K562 (cell line): ENCODE measurements around the gene DNAAF3. TPM values are rescaled to one million over a fixed set of nuclear protein-coding genes. Genes with fewer than 3 reads are reported as not detected.

Source experiments
- ATAC-seq: fragments of 200-7000 bp; cut with Tn5 transposase; 3 replicates; pipeline ENCODE4 v1.9.1; 2020; ENCODE audit warnings: moderate library complexity
- BruUV-seq: library from RNA; stranded (reverse); fragments of 400-500 nt; replicated peaks from 2 replicates; lab custom pipeline; 2021; lab: Mats Ljungman, UMichigan
- CTCF ChIA-PET: fragments of 300-600 bp; formaldehyde crosslinking; extraction: SDS; loops from one replicate; lab custom pipeline; 2021; ENCODE audit warnings: low intra/inter-chr PET ratio; lab: Yijun Ruan, JAX
- POLR2A ChIA-PET: fragments of 300-600, 350-650 bp; sonication (Branson Sonifier 250); formaldehyde crosslinking; extraction: SDS; loops from one replicate; lab custom pipeline; 2021; ENCODE audit warnings: antibody characterized with exemption, inconsistent platforms; lab: Yijun Ruan, JAX
- DNase-seq, 4 experiments: peaks; one replicate each; pipeline versions ENCODE4 v3.0.0 to v3.0.0-alpha.2; 2011 to 2018; ENCODE audit warnings: low spot score in 3 of 4, mixed read lengths in 3 of 4; ENCODE audit errors: extremely low read depth in 1 of 4
- FAIRE-seq: peaks from 2 replicates; lab custom pipeline; 2011; peaks lifted over from hg19 to GRCh38; lab: Jason Lieb, UNC
- H2AFZ ChIP-seq: 2 replicates; pipeline ENCODE4 v1.6.0; 2011; ENCODE audit warnings: low read depth, low read length, control low read depth, inconsistent platforms
- H3K27ac ChIP-seq: fragments of 200-600 bp; 3 replicates; pipeline ENCODE4 v1.8.0; 2011; ENCODE audit warnings: low read depth, mild to moderate bottlenecking, control low read depth, inconsistent platforms, low read length, moderate library complexity, mixed read lengths; ENCODE audit errors: extremely low read depth
- H3K27me3 ChIP-seq, 2 experiments: fragments of 300-600 bp in 1 of 2; 2 replicates in 1 of 2; 3 replicates in 1 of 2; pipeline versions ENCODE4 v1.6.0 to v1.8.0; 2011; ENCODE audit warnings: inconsistent platforms in 2 of 2, low read length in 2 of 2, mild to moderate bottlenecking in 1 of 2, mixed read lengths in 1 of 2, moderate library complexity in 1 of 2; ENCODE audit not compliant: control insufficient read depth in 2 of 2, insufficient read depth in 2 of 2
- H3K36me3 ChIP-seq: fragments of 300-600 bp; 3 replicates; pipeline ENCODE4 v1.8.0; 2011; ENCODE audit warnings: mild to moderate bottlenecking, low read length, inconsistent platforms; ENCODE audit not compliant: control insufficient read depth, insufficient read depth
- H3K4me1 ChIP-seq, 2 experiments: fragments of 200-600 bp in 1 of 2; replicated peaks in 1 of 2; 2 replicates in 1 of 2; 3 replicates in 1 of 2; pipeline versions ENCODE4 v1.5.1 to v1.8.0; 2011; ENCODE audit warnings: inconsistent platforms in 2 of 2, low read length in 2 of 2, mild to moderate bottlenecking in 1 of 2, mixed read lengths in 1 of 2, moderate library complexity in 1 of 2; ENCODE audit not compliant: control insufficient read depth in 2 of 2, insufficient read depth in 2 of 2
- H3K4me2 ChIP-seq: 2 replicates; pipeline ENCODE4 v1.6.1; 2011; ENCODE audit warnings: low read length, control low read depth, inconsistent platforms, mixed read lengths; ENCODE audit not compliant: insufficient read depth
- H3K4me3 ChIP-seq: fragments of 200-600 bp; sonication (generic), shearing (Covaris generic); 2 replicates; pipeline ENCODE4 v1.5.1; 2016; ENCODE audit warnings: control low read depth, inconsistent platforms
- H3K79me2 ChIP-seq: fragments of 200-600 bp; 3 replicates; pipeline ENCODE4 v1.8.0; 2011; ENCODE audit warnings: low read length, inconsistent platforms; ENCODE audit not compliant: control insufficient read depth, insufficient read depth
- H3K9ac ChIP-seq, 2 experiments: 2 replicates each; pipeline versions ENCODE4 v1.6.0 to v1.6.1; 2011; ENCODE audit warnings: low read depth in 2 of 2, low read length in 2 of 2, control low read depth in 1 of 2, inconsistent platforms in 1 of 2, mild to moderate bottlenecking in 1 of 2, mixed read lengths in 1 of 2; ENCODE audit not compliant: insufficient read depth in 1 of 2
- H3K9me1 ChIP-seq: one replicate; pipeline ENCODE4 v1.6.0; 2011; ENCODE audit warnings: inconsistent platforms, mild to moderate bottlenecking, low read length, moderate library complexity; ENCODE audit not compliant: control insufficient read depth, insufficient read depth
- H3K9me3 ChIP-seq: replicated peaks from 2 replicates; pipeline ENCODE4 v1.5.1; 2011; ENCODE audit warnings: low read depth, low read length, inconsistent platforms; ENCODE audit not compliant: control insufficient read depth, insufficient read depth
- H4K20me1 ChIP-seq: replicated peaks from 2 replicates; pipeline ENCODE4 v1.6.1; 2011; ENCODE audit warnings: low read length, inconsistent platforms, mixed read lengths; ENCODE audit not compliant: control insufficient read depth, insufficient read depth
- ATF7 ChIP-seq: fragments of 450-650 bp; IDR thresholded peaks from 2 replicates; pipeline ENCODE4 v1.7.1; 2014; ENCODE audit warnings: mild to moderate bottlenecking, moderate library complexity
- BHLHE40 ChIP-seq: IDR thresholded peaks from 2 replicates; pipeline ENCODE4 v1.6.1; 2011; ENCODE audit warnings: low read length, improper control_type of control experiment
- BMI1 ChIP-seq: fragments of 150-350 bp; IDR thresholded peaks from 2 replicates; pipeline ENCODE4 v1.6.1; 2014; ENCODE audit warnings: low read length
- BRD4 ChIP-seq: fragments of 200-600 bp; sonication (generic); IDR thresholded peaks from 2 replicates; pipeline ENCODE4 v1.6.1; 2017; ENCODE audit warnings: inconsistent platforms
- CHD4 ChIP-seq: fragments of 200-600 bp; sonication (generic); IDR thresholded peaks from 3 replicates; pipeline ENCODE4 v1.6.1; 2012; ENCODE audit warnings: low read depth, mild to moderate bottlenecking, mixed read lengths, low read length, inconsistent platforms; ENCODE audit not compliant: insufficient read depth, insufficient replicate concordance, poor library complexity, severe bottlenecking
- COPS2 ChIP-seq: fragments of 450-650 bp; conservative IDR thresholded peaks from 2 replicates; pipeline ENCODE4 v1.6.1; 2016; ENCODE audit warnings: mild to moderate bottlenecking, moderate library complexity
- KAT2B ChIP-seq: IDR thresholded peaks from one replicate; pipeline ENCODE4 v1.6.1; 2012; ENCODE audit warnings: low read depth, mild to moderate bottlenecking, control low read depth, inconsistent platforms, low read length, moderate library complexity
- MXI1 ChIP-seq: IDR thresholded peaks from 2 replicates; pipeline ENCODE4 v1.6.1; 2011; ENCODE audit warnings: low read depth, mild to moderate bottlenecking, improper control_type of control experiment, low read length
- SRSF7 ChIP-seq: fragments of 200-400 bp; formaldehyde crosslinking; optimal IDR thresholded peaks from 2 replicates; pipeline ENCODE3; 2017; ENCODE audit warnings: mild to moderate bottlenecking, low read depth, low read length
- TGIF2 ChIP-seq: sonication (generic); formaldehyde crosslinking; IDR thresholded peaks from 2 replicates; pipeline ENCODE4 v1.8.1; 2022; ENCODE audit warnings: mild to moderate bottlenecking, missing genetic modification reagents, moderate library complexity
- U2AF1 ChIP-seq: fragments of 200-400 bp; formaldehyde crosslinking; optimal IDR thresholded peaks from 2 replicates; pipeline ENCODE3; 2017; ENCODE audit warnings: mild to moderate bottlenecking, low read depth, low read length, moderate library complexity
- ZNF584 ChIP-seq: fragments of 200-800 bp; sonication (Bioruptor generic); IDR thresholded peaks from 2 replicates; pipeline ENCODE4 v1.6.1; 2016; ENCODE audit warnings: low read depth, mild to moderate bottlenecking, missing genetic modification characterization, missing compliant biosample characterization
- WGBS: fragments of 100-300 bp; shearing (Covaris generic); methylation state at CpG from one replicate; pipeline ENCODE4 v1.1.6; 2016; ENCODE audit warnings: low coverage, mixed read lengths; ENCODE audit not compliant: insufficient coverage; ENCODE audit errors: missing lambda C conversion rate; 5-methylcytosine and 5-hydroxymethylcytosine counted together
- in situ Hi-C: fragments of 300-500 bp; cut with MboI; formaldehyde crosslinking; loops from 4 replicates; pipeline ENCODE4 v1.15.0; 2018; ENCODE audit warnings: inconsistent platforms, mixed read lengths
- intact Hi-C: fragments of 100-400 bp; cut with micrococcal nuclease; formaldehyde crosslinking; loops from 2 replicates; pipeline ENCODE4 v1.14.2; 2022
- polyA plus RNA-seq, 8 experiments: library from polyadenylated mRNA; depleted of rRNA in 4 of 8; stranded (reverse) in 5 of 8; unstranded in 3 of 8; fragments of >200 nt; fragmentation: Nextera tagmentation in 2 of 8; fragmentation: Illumina TruSeq in 1 of 8; extraction: Ambion mirVana in 2 of 8; extraction: Trizol in 1 of 8; gene quantifications; 2 replicates each; pipeline versions ENCODE4 v1.2.1 to v1.2.3, GENCODE V29; 2011 to 2014; ENCODE audit warnings: inconsistent platforms in 1 of 8, missing spikeins in 1 of 8
- total RNA-seq, 7 experiments: library from RNA; depleted of rRNA in 6 of 7; stranded (reverse); fragments of >200 nt in 6 of 7; fragmentation: Illumina TruSeq in 2 of 7; extraction: Trizol in 2 of 7; gene quantifications; 2 replicates each; pipeline versions ENCODE4 v1.2.1 to v1.2.3, GENCODE V29; 2011 to 2021; ENCODE audit warnings: low replicate concordance in 1 of 7
- TF ChIP-seq, protein P1 (sequence below): sonication (generic); formaldehyde crosslinking; IDR thresholded peaks from 2 replicates; pipeline ENCODE4 v1.8.0; 2023; ENCODE audit warnings: mild to moderate bottlenecking, missing genetic modification reagents
- TF ChIP-seq, protein P2 (sequence below): fragments of 200-800 bp; sonication (Bioruptor generic); IDR thresholded peaks from 2 replicates; pipeline ENCODE4 v1.6.1; 2017; ENCODE audit warnings: missing genetic modification characterization, missing compliant biosample characterization

DNAAF3 gene
- total and polyA plus RNA-seq, 9 of the 15 experiments (the other 6 are each of a cell fraction or from before 2014, with no cell fraction given) = 21.6 to 61.5 (median 43.0) TPM

DNA sequence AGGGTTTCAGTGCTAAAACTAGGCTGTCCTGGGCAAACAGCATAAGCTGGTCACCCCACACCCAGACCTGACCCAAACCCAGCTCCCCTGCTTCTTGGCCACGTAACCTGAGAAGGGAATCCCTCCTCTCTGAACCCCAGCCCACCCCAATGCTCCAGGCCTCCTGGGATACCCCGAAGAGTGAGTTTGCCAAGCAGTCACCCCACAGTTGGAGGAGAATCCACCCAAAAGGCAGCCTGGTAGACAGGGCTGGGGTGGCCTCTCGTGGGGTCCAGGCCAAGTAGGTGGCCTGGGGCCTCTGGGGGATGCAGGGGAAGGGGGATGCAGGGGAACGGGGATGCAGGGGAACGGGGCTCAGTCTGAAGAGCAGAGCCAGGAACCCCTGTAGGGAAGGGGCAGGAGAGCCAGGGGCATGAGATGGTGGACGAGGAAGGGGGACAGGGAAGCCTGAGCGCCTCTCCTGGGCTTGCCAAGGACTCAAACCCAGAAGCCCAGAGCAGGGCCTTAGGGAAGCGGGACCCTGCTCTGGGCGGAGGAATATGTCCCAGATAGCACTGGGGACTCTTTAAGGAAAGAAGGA, 51.8 kb downstream of the DNAAF3 start (continued):
- TF ChIP-seq, protein P1, sequence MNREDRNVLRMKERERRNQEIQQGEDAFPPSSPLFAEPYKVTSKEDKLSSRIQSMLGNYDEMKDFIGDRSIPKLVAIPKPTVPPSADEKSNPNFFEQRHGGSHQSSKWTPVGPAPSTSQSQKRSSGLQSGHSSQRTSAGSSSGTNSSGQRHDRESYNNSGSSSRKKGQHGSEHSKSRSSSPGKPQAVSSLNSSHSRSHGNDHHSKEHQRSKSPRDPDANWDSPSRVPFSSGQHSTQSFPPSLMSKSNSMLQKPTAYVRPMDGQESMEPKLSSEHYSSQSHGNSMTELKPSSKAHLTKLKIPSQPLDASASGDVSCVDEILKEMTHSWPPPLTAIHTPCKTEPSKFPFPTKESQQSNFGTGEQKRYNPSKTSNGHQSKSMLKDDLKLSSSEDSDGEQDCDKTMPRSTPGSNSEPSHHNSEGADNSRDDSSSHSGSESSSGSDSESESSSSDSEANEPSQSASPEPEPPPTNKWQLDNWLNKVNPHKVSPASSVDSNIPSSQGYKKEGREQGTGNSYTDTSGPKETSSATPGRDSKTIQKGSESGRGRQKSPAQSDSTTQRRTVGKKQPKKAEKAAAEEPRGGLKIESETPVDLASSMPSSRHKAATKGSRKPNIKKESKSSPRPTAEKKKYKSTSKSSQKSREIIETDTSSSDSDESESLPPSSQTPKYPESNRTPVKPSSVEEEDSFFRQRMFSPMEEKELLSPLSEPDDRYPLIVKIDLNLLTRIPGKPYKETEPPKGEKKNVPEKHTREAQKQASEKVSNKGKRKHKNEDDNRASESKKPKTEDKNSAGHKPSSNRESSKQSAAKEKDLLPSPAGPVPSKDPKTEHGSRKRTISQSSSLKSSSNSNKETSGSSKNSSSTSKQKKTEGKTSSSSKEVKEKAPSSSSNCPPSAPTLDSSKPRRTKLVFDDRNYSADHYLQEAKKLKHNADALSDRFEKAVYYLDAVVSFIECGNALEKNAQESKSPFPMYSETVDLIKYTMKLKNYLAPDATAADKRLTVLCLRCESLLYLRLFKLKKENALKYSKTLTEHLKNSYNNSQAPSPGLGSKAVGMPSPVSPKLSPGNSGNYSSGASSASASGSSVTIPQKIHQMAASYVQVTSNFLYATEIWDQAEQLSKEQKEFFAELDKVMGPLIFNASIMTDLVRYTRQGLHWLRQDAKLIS (CRISPR knock-in tag) = no peak
- TF ChIP-seq KAT2B = no peak
- TF ChIP-seq, all 486 proteins: peak for 0

DNA sequence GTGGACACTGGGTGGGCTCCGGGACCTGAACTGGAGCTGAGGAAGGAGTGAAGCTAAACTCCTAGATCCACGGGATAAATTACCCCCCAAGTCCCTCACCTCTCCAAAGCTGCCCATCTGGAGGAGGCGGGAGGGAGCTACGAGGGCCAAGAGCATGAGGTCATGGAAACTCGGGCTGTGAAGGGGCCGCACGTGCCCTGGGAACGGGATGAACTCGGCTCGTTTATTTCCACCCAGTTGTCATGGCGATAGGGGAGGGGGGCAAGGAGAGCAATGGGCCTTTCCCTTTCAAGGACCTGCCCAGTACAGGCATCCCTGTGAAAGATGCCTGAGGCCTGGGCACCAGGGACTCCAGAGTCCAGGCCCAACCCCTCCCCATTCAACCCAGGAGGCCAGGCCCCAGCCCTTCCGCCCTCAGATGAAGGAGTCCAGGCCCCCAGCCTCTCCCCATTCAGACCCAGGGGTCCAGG, 52.8 kb downstream of the DNAAF3 start:
- Histone ChIP-seq H3K9ac (peak overlapping the region in 1 of 2 experiments; percentile 81; a peak in 2 of 4 replicates), H3K4me3 (no peak overlapping the region), H3K27me3 (no peaks in the 10 kb centered on the region), H4K20me1 (peaks cover 33% of the 10 kb centered on the region), H3K4me2 (0 out of 2 replicates have a peak overlapping the region, but pooled peaks have one; percentile 4), H3K9me1 (peaks cover 4% of the 10 kb centered on the region), H3K27ac (peak overlapping the region; percentile 18; the same call in 2 of the 3 replicates), H2AFZ (no peak overlapping the region), H3K79me2 (peaks cover 67% of the 10 kb centered on the region), H3K9me3 (no peaks in the 10 kb centered on the region), H3K36me3 (peaks cover 53% of the 10 kb centered on the region; the same call in 2 of the 3 replicates), H3K4me1 (peaks cover 36 to 65% of the 10 kb centered on the region in 2 experiments)
- in situ Hi-C loops = no loop called here
- CTCF ChIA-PET = no interaction called here
- ATAC-seq (no peak), FAIRE-seq (no peak), DNase-seq (peak; percentile 41 to 59 (median 52))
- WGBS = 49% methylated on average over 10 of the region's 12 CpGs
- POLR2A ChIA-PET = interaction anchor here (0.6 to 0.7 kb wide), 2 partner anchors 79 to 89 kb away, joined by 3 to 4 read pairs; no protein-coding TSS in a partner anchor
- BruUV-seq = no TSS peak
- intact Hi-C loops = no loop called here
- TF ChIP-seq ZNF584 (CRISPR knock-in tag) (no peak), TGIF2 (CRISPR knock-in tag) (no peak), CHD4 (no peak), BRD4 (no peak), COPS2 (no peak), U2AF1 (no peak), BHLHE40 (peak; percentile 98), BMI1 (peak; percentile 61; the same call in 1 of the 2 replicates), MXI1 (0 out of 2 replicates have a peak, but pooled peaks have one; percentile 46), SRSF7 (no peak), ATF7 (peak; percentile 73; the same call in 1 of the 2 replicates)
- TF ChIP-seq, protein P2, sequence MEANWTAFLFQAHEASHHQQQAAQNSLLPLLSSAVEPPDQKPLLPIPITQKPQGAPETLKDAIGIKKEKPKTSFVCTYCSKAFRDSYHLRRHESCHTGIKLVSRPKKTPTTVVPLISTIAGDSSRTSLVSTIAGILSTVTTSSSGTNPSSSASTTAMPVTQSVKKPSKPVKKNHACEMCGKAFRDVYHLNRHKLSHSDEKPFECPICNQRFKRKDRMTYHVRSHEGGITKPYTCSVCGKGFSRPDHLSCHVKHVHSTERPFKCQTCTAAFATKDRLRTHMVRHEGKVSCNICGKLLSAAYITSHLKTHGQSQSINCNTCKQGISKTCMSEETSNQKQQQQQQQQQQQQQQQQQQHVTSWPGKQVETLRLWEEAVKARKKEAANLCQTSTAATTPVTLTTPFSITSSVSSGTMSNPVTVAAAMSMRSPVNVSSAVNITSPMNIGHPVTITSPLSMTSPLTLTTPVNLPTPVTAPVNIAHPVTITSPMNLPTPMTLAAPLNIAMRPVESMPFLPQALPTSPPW (CRISPR knock-in tag) = peak; percentile 95
